IPS DF 4.7 (cell line): ENCODE measurements around the gene GPATCH8.

Source experiments
- DNase-seq: peaks from one replicate; pipeline ENCODE4 v3.0.0-alpha.2; 2013; ENCODE audit warnings: low spot score; ENCODE audit errors: extremely low read depth

GPATCH8 gene

GRCh38 chr17:44464037-44464436 lies 39.2 kb downstream of the GPATCH8 start:
- no peak for DNase-seq

GRCh38 chr17:44451832-44452231 lies 51.4 kb downstream of the GPATCH8 start:
- DNase-seq = no peak

GRCh38 chr17:44451016-44451627 lies 52.1 kb downstream of the GPATCH8 start:
- no peak for DNase-seq

- DNase-seq = no peak
These were observed 54.8 kb downstream of the GPATCH8 start for GRCh38 chr17:44448412-44448811.

GRCh38 chr17:44444735-44445105 lies 58.5 kb downstream of the GPATCH8 start:
- DNase-seq = no peak

- DNase-seq = no peak
These were observed 60.4 kb downstream of the GPATCH8 start for GRCh38 chr17:44442806-44443205.

- DNase-seq = no peak
These were observed 64.0 kb downstream of the GPATCH8 start for GRCh38 chr17:44439168-44439567.

GRCh38 chr17:44438636-44439035 lies 64.6 kb downstream of the GPATCH8 start:
- no peak for DNase-seq

- DNase-seq = no peak
These were observed 66.9 kb downstream of the GPATCH8 start for GRCh38 chr17:44436336-44436735.

GRCh38 chr17:44432254-44433157 lies 70.7 kb downstream of the GPATCH8 start:
- DNase-seq = no peak

GRCh38 chr17:44424828-44425461 lies 78.3 kb downstream of the GPATCH8 start:
- no peak for DNase-seq

- DNase-seq = no peak
These were observed 85.7 kb downstream of the GPATCH8 start for GRCh38 chr17:44417553-44417952.

- DNase-seq = no peak
These were observed 86.5 kb downstream of the GPATCH8 start for GRCh38 chr17:44416558-44417289.

GRCh38 chr17:44414394-44415155 lies 88.6 kb downstream of the GPATCH8 start:
- DNase-seq = no peak

GRCh38 chr17:44409309-44410028 lies 93.7 kb downstream of the GPATCH8 start:
- DNase-seq = no peak

- DNase-seq = no peak
These were observed 94.4 kb downstream of the GPATCH8 start for GRCh38 chr17:44408786-44409185.

GRCh38 chr17:44402564-44403172 lies 100.5 kb downstream of the GPATCH8 start:
- DNase-seq = no peak

- DNase-seq = no peak
These were observed 102.9 kb downstream of the GPATCH8 start for GRCh38 chr17:44400226-44400847.
